Measurements from ENCODE around the gene SERPINB10.
"Not testable (repeated sequence)": the region's sequence is repeated elsewhere in the genome, so short reads cannot be mapped to it uniquely, and the experiment has no call there.

Gene SERPINB10

GRCh38 chr18:63892566-63892965 is 15.2 kb upstream of the SERPINB10 start:
- DNase-seq (ENCODE audit: low spot score) = no peak

- no peak for DNase-seq (ENCODE audit: low spot score)
Observed at GRCh38 chr18:63894106-63894772, 13.5 kb upstream of the SERPINB10 start.

DNA sequence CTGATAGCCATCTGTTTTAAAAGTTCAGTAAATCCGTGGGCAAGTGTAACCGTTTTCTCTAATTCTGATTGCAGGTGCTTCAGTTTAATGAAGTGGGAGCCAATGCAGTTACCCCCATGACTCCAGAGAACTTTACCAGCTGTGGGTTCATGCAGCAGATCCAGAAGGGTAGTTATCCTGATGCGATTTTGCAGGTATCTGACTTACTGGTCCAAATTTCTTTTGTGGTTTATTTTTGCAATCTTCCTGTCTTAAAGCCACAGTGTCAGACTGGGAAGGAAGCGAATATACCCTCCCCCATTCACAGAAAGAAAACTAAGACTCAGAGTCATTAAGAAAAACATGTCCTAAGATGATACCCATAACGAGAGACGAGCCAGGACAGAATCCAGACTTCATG is 12.6 kb upstream of the SERPINB10 start:
- no peak for DNase-seq (ENCODE audit: low spot score)

GRCh38 chr18:63897072-63897471 is 10.7 kb upstream of the SERPINB10 start:
- no peak for DNase-seq (ENCODE audit: low spot score)

DNA sequence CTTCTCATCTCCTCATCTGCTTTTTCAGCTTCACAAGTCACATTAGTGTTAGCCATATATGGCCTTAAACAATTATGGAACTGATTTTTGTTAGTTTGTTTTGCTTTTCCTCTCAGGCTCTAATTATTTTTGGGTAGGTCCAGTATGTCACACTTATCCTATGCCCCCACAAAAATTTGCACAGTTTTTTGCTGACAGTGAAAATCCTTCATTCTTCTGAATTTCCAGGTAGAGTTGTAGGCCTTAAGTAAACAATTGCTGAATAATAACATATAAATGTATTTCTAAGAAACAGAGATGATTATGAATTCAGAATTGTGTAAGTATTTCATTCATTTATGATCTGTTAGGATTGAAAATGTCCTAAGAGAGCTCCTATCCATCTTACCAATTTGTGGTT is 8.6 kb upstream of the SERPINB10 start:
- DNase-seq (ENCODE audit: low spot score) = no peak

DNA sequence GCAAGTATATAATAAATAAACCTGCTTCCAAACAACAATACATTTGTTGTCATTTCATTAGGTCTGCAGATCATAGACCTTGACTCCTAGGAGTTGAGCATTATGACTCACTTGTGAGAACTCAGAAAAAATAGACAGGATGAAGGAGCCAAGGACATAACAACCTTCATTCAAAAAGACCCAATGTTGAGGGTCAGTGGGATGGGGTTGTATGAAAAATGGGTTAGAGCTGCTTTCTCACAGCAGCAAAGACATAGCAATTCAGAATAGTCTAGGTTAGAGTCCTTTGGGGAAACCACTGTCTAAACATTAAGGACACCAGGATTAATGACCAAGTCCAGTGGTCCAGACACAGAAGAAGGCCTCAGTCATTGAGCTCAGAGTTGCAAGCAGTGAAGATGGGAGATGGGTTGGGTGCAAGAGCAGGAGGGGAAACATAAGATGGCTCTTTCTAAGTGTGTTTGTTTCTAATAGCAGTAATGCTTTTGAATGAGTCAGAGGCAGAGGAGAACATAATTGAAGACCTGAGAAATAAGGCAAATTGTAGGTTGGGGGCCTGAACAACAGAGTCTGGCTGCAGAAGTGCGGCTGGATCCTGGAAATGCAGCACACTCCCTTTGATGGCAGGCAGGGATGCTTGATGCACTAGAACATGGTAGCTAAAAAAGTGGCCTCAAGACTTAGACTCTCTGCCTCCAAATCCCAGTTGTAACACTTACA is 3.7 kb upstream of the SERPINB10 start:
- no peak for DNase-seq (ENCODE audit: low spot score)

DNA sequence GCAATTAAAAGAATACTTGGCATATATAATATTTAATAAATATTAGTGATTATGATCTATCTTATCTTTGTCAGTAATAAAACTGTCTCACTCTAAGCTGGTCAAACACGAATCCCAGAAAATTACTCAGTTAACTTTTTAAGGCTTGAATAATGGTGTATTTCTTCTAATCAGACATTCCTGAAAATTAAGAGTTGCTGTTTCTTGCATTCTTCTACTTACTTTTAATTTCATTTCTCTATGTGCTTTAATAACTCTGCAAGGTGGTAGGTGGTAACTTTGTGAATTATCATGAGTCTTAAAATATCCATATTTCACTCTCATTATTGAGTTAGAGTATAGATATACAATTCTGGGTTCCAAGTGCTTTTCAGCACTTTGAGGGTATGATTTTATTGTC is 3.1 kb upstream of the SERPINB10 start:
- DNase-seq (ENCODE audit: low spot score) = no peak

DNA sequence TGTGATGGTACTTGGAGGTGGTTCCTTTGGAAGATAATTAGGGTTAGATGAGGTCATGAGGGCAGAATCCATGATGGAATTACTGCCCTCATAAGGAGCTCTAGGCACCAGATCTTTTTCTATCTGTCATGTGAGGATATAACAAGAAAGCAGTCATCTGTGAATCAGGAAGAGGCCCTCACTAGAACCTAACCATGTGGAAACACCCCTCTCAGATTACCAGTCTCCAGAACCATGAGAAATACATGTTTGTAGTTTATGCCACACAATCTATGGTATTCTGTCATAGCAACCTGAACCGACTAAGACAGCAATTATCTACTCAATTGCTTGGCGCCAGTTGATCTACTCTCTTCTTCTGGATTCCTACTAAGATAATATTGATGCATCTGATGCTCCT is 2.4 kb upstream of the SERPINB10 start:
- no peak for DNase-seq (ENCODE audit: low spot score)

- no peak for DNase-seq (ENCODE audit: low spot score)
Observed at GRCh38 chr18:63906056-63906455, 1.7 kb upstream of the SERPINB10 start.

DNA sequence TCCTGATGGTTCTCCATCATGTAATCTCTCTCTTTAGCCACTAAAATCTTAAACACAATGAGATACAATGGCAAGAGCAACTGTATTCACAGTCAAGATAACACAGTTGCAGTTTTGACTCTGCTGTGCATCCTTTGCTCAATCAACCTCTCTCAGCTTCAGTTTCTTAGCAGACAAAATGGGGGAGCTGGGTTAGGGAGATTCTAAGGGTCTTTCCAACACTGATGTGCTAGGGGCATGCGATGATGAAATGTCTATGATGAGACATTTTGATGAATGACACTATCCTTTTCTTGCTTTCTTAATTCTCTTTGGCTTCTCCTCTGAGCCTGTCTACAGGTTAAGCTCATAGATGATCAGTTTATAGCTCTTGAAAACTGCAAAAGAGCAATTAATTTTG is 1.1 kb downstream of the SERPINB10 start:
- no peak for DNase-seq (ENCODE audit: low spot score)

DNA sequence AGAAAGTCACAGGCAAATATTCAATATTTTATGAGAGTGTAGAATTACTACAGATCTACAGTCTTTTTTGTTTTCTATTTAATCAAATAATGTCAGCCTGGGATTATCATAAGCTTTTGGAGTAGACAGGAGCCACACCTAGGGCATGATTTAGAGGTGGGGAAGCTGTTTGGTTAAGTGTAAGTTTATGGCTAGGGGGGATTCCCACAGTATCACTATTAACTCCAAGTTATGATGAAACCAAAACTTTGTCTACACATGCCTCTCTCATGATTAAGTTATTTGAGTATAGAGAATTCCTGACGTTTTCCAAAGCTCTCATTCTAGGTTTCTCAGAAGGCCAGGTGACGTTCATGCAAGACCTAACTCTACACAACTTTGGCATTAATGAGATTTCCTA is 2.1 kb downstream of the SERPINB10 start:
- DNase-seq (ENCODE audit: low spot score) = no peak

GRCh38 chr18:63917817-63918216 is 10.1 kb downstream of the SERPINB10 start:
- DNase-seq (ENCODE audit: low spot score) = no peak

GRCh38 chr18:63922049-63922448 is 14.3 kb downstream of the SERPINB10 start:
- DNase-seq (ENCODE audit: low spot score) = no peak

DNA sequence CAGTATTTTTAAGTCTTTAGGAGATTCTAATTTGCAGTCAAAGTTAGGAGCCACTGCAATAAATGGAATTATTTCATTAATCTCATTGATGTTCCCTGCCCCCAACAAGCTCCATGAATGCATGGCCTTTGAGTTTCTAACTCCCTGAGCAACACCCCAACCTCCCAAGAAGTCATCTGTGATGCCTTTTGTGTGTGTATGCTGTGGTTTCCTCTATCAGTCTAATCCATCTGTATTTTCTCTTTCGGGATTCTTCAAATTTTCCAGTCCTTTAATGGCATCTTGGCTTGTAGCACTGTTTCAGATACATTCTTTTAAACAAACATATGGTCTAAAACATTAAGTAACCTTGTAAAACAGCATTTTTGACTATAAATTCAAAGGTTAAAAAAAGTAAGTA is 16.8 kb downstream of the SERPINB10 start:
- DNase-seq (ENCODE audit: low spot score) = no peak

DNA sequence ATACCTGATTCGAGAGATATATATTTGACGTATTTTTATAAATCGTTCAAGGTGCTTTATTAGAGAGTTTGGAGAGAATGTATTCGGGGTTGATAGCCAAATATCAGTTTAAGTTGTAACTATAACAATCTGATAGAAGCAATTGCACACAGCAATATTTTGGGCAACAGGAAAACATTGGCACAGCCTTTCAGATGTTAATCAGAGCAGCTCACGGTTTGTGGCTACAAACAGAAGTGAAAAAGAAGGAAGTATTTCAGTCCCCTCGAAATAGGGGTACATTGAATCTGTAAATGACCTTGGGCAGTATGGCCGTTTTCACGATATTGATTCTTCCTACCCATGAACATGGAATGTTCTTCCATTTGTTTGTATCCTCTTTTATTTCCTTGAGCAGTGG is 20.6 kb downstream of the SERPINB10 start:
- DNase-seq (ENCODE audit: low spot score) = no peak

GRCh38 chr18:63929369-63929768 is 21.6 kb downstream of the SERPINB10 start:
- not testable (repeated sequence) for DNase-seq (ENCODE audit: low spot score)

GRCh38 chr18:63930773-63931354 is 23.1 kb downstream of the SERPINB10 start:
- no peak for DNase-seq (ENCODE audit: low spot score)

DNA sequence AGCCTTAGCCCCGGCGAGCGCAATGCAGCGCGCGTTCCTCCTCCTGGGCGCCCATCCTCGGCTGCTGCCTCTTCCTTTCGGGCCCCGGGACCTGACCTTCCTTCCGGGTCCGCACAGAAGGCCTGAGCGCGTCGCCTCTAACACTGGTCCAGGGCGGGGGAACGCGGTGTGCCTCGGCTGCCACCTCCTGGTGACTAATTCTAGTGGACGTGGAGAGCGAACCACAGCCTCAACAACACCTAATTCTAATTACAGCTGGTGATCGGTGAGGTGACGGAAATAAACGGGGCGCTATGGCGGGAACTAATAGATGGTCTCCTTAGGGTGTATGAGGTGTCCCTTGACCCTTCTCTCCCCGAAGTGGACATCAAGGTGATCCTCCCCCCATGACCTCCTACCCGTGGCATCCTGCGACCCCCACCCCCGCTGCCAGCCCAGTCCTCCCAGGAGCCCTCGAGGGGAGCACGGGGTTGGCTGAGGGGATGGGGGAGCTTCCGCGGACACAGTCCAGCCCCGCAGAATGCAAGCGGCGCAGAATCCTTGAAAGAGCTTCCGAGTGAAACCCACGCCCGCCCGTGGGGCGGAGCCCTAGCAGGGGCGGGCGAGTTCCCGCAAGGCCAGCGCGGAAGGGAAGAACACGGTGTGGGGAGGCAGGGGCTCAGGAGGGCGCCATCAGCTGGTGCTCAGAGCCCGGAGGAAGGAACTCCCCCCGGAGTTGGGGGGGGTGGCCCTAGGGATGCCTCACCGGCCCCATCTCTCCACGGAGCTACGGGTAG is 28.6 kb downstream of the SERPINB10 start:
- peak; percentile 87 for DNase-seq (ENCODE audit: low spot score)

GRCh38 chr18:63936932-63937393 is 29.2 kb downstream of the SERPINB10 start:
- DNase-seq (ENCODE audit: low spot score) = no peak

GRCh38 chr18:63940008-63940407 is 32.2 kb downstream of the SERPINB10 start:
- no peak for DNase-seq (ENCODE audit: low spot score)

GRCh38 chr18:63940543-63941050 is 32.8 kb downstream of the SERPINB10 start:
- not testable (repeated sequence) for DNase-seq (ENCODE audit: low spot score)

DNA sequence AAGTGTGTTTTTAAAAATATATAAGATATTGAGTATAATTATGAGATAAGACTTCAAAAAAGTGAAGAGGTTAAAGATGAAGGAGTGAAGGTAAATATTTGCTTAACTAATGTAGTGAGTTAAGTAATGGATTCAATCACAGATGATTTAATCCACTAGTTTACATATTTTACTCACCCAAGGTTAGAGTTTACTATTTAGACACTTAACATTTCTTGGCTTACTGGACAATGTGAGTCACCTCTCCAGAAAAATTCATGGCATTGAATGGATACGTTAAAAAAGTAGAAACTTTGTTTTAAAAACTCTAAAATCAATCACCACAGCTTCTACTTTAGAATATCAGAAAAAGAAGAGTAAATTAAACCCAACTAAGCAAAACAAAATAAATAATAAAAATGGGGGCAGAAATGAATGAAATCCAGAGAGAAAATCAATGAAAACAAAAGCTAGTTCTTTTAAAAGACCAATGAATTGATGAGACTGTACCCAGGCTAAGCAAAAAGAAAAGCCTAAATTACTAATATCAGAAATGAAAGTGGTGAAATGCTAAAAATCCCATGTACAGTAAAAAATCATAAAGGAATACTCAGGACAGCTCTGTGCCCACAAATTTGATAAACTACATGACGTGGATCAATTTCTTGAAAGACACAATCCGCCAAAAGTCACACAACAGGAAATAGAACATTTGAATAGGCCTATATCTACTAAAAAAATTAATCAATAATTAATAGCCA is 39.5 kb downstream of the SERPINB10 start:
- no peak for DNase-seq (ENCODE audit: low spot score)
